HG02798 (cell line): Measurements from ENCODE around the gene VENTX.

Experiments
- ATAC-seq: cut with Tn5 transposase; IDR thresholded peaks from one replicate; pipeline ENCODE4 v1.9.1; 2021; ENCODE audit warnings: mild to moderate bottlenecking; ENCODE audit not compliant: unreplicated experiment, poor library complexity

Gene VENTX

DNA sequence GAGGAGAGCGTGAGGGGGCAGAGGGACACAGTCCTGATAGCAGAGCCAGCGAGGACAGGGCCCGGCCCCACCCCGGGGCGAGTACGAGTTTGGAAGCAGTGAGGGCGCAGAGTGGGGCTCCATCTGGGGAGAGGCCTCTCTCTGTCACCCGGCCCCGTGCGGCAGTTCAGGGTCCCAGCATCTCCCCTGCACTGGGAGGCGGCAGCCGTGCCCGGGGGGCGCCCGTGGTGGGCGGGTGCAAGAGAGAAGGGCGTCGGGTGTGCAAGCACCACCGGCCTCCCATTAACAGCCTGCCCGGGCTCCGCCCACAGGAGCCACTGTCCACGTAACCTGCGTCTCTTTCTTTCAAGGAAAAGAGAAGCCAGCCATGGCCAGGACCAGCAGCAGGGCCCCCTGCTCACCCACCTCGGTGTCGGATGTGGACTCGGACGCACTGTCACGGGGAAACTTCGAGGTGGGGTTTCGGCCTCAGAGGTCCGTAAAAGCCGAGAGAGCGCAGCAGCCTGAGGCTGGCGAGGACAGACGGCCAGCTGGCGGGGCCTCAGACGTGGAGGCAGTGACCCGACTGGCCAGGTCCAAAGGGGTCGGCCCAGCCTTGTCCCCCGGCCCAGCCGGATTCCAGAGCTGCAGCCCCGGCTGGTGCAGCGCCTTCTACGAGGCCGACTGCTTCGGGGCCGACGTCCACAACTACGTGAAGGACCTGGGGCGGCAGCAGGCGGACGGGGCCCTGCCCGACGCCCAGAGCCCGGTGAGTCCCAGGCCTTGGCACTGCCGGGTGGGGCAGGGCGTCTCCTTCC, 36.3 kb upstream of the VENTX start:
- no peak for ATAC-seq

DNA sequence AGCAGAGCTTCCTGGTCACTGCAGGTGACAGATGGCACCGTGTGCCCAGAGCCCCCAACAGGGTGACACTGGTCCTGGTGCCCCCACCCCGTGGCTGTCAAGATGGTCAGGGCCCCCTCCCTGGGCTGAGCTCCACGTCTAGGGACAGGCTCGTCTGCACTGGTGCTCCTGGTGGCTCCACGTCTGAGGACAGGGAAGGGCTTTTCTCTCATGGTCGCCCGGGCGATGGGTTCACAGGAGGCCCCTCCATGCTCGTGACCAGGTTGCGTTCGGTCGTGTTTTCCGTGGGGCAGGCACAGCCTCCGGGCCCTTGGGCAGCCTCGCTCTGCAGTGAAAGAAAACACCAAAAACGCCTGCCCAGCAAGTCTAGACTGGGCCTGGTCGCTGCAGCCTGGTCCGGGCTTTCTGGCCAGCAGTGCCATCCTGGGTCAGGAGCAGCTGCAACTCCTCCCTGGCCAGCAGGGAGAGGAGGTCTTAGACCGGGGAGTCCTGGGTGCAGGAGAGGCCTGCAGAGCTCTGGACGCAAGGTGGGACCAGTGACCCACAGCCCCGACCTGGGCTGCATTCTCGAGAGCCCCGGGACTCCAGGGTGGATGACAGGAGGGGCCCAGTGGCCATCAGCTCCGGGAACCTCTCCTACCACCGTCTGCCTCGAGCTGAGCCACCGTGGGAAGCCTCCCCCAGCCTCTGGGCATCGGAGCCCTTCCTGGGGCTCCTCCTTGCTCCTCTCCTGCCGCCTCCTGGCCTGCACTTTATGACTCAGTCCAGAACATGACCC, 35.5 kb upstream of the VENTX start:
- no peak for ATAC-seq

DNA sequence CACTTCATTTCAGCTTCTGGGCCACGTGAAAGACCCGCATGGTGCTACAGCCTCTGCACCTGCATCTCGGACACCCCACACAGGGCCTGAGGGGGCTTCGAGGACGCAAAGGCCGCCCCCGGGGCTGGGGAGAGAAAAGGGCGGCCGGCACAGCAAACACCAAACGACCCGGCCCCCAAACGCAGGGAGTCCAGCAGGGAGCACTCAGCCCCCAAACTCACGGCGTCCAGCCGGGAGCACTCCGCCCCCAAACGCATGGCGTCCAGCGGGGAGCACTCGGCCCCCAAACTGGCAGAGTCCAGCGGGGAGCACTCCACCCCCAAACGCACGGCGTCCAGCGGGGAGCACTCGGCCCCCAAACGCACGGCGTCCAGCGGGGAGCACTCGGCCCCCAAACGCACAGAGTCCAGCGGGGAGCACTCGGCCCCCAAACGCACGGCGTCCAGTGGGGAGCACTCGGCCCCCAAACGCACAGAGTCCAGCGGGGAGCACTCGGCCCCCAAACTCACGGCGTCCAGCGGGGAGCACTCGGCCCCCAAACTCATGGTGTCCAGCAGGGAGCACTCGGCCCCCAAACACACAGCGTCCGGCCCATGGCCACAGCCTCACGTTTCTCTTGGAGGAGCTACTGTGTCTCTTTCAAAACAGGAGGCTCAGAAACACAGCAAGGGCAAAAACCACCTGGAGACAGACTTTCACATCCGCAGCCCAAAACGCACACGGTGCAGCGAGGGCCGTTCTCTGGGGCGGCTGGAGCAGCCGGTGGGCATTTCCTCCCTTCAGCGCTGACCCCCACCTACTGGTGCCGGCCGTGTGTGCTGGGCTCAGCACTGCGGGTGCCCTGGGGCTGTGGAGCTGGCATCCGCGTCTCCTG, 34.6 kb upstream of the VENTX start:
- ATAC-seq, result no peak

DNA sequence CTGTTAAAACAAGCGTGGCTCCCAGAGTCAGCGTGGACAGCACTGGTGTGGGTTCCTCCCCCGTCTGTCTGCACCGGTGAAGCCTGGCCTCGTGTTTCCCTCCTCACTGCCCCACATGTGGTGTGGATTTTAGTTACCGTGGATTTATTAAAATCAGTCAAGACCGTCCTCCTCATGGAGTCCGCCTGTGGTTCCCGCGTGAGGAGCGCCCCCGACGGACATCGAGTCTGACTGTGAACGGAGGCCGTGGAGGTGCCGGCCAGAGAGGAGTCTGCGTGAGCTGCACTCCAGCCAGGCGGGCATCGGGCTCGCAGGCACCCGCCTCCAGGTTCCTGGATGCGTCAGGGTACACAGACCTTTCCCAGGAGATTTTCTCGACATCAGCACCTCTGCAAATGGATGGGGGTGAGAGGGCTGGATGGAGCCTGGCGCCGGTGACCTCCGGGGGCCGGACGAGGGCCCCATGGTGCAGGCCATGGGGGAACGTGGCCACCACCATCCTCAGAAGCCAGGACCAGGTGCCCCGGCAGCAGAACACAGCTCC, 33.9 kb upstream of the VENTX start:
- ATAC-seq, result no peak

DNA sequence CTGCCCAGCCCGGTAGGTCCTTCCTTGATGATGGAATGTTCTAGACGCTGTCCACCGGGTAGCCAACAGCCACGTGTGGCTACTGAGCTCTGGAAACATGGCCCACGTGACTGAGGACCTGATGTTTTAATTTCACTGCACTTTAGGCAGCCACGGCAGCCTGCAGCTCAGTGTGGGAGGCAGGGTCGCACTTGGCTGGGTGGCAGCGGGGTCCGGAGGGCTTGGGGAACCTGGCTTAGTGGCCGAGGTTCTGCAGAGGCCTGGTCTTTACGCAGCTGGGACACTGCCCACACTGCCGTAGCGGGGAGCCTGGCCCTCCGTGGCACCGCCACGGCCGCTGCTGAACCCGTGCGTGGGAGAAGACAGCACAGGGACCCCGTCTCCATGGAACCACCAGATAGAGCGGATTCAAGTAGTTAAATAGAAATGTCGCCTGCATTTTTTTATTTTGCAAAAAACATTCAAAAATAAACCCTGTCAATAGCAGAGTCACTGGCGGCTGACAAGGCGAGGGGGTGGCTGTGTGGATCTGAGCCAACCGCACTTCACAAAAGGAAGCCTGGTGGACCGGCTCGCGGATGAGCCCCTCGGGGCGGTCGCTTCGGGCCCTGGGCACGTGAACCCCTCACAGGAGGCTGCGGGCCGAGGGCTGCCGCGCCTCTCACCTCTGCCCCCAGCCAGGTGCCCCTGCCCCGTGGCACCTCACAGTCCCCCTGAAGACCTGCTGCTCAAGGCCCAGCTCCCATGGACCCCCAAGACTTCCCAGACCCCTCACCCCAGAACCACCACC, 33.2 kb upstream of the VENTX start:
- ATAC-seq, result no peak

DNA sequence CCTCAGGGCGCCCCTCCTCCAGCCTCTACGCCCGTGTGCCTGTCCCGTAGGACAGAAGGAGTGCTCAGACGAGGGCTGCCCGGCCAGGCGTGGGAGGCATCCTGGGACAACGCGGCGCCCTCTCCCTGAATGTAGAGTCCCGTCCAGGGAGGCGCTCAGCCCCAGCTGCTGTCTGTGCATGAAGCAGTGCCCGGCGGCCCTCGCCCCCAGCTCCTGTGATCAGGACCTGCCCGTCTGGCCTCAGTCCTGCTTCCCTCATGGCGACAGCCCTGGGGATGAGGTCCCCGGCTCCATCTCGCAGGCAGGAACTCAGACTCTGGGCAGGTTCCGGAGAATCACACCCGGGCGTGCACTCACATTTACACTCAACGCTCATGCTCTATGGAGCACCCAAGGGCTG, 32.5 kb upstream of the VENTX start:
- ATAC-seq, result no peak

DNA sequence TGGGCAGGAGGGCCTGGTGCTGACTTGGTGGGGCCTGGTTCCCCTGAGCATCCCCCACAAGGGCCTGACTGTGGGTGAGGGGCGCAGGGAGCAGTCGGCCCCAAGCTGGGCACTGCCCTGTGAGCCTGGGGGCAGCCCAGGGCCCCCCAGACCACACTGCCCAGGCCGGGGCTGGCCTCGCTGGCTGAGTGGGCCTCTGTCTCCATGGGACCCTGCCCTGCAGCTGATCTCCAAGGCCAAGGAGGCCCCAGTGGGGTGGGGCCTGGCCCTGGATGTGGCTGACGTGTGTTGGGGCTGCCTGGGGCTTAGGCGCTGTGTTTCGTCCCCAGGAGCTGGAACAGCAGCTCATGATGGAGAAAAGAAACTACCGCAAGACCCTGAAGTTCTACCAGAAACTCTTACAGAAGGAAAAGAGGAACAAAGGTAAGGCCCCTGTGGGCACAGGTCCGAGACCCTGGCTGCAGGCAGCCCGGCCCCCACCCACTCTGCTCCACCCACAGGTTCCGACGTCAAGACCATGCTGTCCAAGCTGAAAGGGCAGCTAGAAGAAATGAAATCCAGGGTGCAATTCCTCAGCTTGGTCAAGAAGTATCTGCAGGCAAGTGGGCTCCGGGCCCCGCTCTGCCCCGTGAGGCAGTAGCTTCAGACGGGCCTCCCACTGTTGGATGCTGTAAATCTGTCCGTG, 31.2 kb upstream of the VENTX start:
- no peak for ATAC-seq

DNA sequence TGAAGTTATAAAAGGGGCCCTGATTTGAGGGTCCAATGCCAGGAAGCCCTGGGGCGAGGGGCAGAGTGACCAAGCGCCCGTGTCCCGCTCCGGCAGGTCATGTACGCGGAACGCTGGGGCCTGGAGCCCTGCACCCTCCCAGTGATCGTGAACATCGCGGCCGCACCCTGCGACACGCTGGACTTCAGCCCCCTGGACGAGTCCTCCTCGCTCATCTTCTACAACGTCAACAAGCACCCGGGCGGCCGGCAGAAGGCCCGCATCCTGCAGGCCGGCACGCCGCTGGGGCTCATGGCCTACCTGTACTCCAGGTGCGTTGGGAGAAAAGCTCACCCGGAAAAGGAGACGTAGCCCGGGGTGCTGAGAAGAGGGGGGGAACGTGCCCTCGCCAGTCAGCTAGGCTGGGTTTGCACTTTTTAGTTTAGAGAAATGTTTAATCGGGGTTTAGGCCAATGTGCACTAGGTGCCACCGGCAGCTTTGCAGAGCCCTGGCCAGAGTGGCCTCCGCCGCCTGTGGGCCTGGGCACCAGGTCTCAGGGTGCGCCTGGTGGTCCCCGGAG, 30.5 kb upstream of the VENTX start:
- ATAC-seq, result no peak

DNA sequence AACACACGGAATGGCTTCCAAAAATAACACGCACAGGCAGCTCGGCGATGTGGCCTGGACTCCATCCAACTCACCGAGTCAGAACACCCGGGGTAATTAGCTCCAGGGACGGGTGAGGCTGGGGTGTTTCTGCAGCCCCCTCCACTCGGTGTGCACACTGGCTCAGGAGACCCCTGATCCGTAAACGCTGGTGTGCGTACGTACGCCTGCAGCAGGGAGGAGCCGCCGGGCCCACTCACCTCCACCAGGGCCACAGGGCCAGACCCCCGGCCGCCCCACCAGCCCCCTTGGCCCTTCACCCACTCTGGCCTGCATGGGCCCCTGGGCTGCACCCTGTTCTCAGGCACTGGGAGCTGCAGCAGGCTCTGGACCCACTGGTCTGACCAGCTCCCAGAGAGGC, 30.0 kb upstream of the VENTX start:
- no peak for ATAC-seq

DNA sequence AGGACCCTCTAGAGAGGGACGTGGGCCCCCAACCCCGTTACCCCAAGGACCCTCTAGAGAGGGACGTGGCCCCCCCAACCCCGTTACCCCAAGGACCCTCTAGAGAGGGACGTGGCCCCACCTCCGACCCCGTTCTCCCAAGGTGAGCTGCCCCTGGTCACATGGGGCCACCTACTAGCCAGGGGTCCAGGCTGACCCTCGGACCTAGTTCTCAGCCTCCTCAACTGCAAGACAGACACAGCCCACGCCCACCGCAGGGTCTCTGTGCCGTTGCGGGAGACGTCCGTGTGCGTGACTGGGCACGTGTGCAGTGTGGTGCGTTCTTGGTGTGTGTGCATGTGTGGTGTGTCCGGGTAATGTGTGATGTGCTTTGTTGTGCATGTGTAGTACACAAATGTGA, 29.2 kb upstream of the VENTX start:
- ATAC-seq, result no peak

DNA sequence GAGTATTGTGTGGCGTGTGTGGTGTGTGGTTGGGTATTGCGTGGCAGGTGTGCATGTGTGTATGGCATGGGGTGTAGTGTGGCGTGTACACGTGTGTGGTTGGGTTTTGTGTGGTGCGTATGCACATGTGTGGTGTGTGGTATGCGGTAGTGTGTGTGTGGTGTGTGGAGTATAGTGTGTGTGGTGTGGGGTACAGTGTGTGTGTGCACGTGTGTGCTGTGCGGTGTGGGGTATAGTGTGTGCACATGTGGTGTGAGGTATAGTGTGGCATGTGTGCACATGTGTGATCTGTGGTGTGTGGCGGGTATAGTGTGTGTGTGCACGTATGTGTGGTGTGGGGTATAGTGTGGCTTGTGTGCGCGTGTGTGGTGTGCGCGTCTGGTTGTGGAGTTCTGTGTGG, 28.5 kb upstream of the VENTX start:
- ATAC-seq, result no peak

DNA sequence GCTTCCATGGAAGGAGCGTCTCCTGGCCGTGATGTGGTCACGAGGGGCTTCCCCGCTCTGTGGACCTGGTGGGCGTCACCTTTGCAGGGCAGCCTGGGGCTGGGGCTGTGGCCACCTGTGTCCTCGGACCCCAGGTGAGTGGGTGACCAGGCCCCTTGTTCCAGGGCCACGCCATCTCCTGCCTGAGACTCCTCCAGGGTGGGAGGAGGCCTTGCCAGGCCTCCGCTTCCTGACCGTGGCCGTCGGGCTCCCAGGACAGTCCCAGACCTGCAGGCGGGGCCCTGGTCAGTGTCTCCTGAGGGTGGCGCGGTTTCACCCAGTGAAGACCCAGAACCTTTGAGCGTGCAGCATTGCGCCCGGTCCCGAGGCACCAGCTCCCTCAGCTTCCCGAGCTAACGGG, 28.0 kb upstream of the VENTX start:
- ATAC-seq, result no peak

DNA sequence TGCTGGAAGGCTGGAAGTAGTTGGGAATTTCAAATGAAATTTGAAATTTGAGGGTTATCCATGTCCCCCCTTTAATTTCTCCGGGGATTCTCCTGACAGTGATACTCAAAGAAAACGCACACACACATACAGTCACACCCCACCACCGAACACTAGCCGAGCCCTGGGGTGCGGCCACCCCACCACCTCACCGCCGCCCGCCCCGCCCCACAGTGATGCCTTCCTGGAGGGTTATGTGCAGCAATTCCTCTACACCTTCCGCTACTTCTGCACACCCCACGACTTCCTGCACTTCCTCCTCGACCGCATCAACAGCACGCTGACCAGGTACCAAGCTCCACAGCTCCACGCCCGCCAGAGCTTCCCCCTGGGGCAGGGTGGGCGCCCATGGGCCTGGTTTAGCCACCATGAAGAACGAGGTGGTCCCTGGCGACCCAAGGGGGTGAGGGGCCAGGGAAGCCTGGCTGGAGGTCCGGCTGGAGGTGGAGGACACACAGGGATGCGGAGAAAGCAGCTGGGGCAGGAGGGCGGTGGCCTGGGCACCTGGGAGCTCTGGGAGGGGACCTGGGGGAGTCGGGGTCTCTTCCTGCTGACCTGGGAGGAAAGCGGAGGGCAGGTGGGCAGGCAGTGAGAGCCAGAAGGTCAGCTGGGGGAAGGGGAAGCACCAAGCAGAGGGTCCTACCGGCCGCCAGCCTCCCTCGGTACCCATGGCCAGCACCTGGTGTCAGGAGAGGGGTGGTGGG, 27.1 kb upstream of the VENTX start:
- no peak for ATAC-seq

DNA sequence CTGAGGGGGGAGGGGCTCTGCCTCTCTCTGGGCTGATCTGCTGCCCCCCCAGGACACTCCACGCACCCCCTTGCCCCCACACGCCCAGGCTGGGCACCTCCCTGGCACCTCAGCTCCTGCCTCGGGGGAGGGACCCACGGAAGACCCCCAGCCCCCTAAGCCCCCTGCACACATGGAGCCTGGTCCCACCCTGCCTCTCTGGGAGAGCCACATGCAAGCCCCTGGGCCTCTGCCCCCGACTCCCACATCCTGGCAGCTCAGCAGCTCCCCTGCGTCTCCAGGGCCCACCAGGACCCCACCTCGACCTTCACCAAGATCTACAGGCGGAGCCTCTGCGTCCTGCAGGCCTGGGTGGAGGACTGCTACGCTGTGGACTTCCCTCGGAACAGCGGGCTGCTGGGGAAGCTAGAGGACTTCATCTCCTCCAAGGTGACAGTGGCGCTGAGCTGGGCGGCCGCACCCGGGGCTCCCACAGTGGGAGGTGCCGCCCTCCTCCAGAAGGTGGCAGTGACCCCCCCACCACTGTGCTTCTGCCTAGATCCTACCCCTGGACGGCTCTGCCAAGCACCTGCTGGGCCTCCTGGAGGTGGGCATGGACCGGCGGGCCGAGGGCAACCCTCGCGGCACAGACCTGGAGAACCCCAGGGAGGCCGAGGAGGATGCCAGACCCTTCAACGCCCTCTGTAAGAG, 26.4 kb upstream of the VENTX start:
- ATAC-seq, result no peak

DNA sequence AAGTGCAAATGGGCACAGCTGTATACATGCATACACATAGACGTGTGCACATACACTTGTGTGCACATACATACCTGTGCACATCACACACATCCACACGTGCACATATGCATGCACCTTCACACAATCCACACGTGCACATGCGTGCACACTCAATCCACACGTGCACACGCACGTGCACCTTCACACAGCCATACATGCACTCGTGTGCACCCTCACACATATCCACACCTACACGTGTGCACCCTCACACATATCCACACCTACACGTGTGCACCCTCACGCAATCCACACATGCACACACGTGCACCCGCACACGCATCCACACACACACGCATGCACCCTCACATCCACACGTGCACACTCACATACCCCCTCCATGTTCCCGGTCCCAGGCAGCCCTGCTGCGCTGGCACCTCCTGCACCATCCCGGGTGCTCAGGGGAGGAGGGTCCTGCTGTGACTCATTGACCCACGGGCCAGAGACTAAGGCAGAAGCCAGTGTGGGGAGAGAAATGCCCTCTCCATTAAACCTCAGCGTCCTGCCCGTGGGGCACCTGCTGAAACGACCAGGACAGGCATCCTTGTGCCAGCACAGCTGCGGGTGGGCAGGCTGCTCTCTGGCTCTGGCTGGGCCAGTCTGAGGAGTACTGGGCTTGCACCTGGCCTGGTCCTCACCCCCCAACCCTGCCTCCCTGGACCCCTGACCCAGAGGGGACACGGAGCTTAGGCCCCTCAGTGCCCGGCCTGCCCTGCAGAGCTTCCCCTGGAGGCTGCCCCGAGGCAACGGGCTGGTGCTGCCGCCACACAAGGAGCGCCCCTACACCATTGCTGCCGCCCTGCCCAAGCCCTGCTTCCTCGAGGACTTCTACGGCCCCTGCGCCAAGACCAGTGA, 25.4 kb upstream of the VENTX start:
- ATAC-seq, result no peak

DNA sequence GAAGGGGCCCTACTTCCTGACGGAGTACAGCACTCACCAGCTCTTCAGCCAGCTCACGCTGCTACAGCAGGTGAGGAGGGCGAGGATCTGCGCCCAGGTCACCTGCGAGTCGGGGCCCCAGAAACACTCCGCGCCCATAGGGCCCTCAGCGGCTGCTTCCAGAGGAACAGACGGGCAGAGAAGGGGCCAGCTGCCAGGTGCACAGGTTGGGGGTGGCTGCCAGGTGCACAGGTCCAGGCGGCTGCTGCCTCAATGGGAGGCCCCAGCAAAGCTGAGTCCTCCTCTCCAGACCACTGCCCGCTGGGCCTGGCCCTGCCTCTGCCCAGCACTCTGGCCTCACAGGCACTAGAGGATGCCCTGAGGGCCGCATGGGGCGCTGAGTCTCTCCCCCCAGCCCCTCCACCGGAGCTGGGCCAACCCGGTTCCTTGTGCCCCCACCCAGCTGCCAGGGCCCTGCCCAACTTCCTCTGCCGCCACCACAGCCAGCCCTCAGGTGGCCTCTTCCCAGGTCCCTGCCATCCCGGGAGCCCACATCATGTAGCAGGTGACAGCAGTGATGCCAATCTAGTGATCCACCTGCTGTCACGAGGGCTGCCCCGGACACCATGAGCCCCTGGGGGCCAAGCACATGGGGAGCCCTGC, 24.7 kb upstream of the VENTX start:
- no peak for ATAC-seq
